Stimulated activated naive B cell treated with anti-CD40 and anti-IgM and Interleukin-4, amounts not matched to agents 10 μg/mL and 1 μg/mL and 100 μg/mL, for 72 hours (primary cell): ENCODE results near the gene TNK2.
A peak's percentile ranks its signal among the peaks of the same experiment; 100 is the strongest.
"Not testable (repeated sequence)": the region's sequence is repeated elsewhere in the genome, so short reads cannot be mapped to it uniquely, and the experiment has no call there.

ENCODE experiments used
- ATAC-seq, 2 donors: fragments of 150-1000 bp; cut with Tn5 transposase; replicated peaks; 2 replicates each; pipeline ENCODE4 v1.10.0; 2021; ENCODE audit warnings: moderate library complexity in 1 of 2
- DNase-seq: peaks from one replicate; pipeline ENCODE4 v3.0.0; 2021
- H3K27ac Mint-ChIP-seq: one replicate; pipeline ENCODE4 v1.8.0; 2022; ENCODE audit warnings: mild to moderate bottlenecking, mixed read lengths
- H3K27me3 Mint-ChIP-seq, 2 donors: one replicate each; pipeline ENCODE4 v1.8.0; 2022; ENCODE audit warnings: mixed read lengths in 2 of 2
- H3K36me3 Mint-ChIP-seq, 2 donors: one replicate each; pipeline ENCODE4 v1.8.0; 2022; ENCODE audit warnings: mixed read lengths in 2 of 2, mild to moderate bottlenecking in 1 of 2
- H3K4me1 Mint-ChIP-seq, 2 donors: one replicate each; pipeline ENCODE4 v1.8.0; 2022; ENCODE audit warnings: mixed read lengths in 2 of 2, mild to moderate bottlenecking in 1 of 2
- H3K4me3 Mint-ChIP-seq, 2 donors: one replicate each; pipeline ENCODE4 v1.8.0; 2022; ENCODE audit warnings: mild to moderate bottlenecking in 2 of 2, mixed read lengths in 2 of 2, moderate library complexity in 1 of 2
- H3K9me3 Mint-ChIP-seq, 2 donors: one replicate each; pipeline ENCODE4 v1.8.0; 2022; ENCODE audit warnings: mixed read lengths in 2 of 2, mild to moderate bottlenecking in 1 of 2

Gene TNK2

DNA sequence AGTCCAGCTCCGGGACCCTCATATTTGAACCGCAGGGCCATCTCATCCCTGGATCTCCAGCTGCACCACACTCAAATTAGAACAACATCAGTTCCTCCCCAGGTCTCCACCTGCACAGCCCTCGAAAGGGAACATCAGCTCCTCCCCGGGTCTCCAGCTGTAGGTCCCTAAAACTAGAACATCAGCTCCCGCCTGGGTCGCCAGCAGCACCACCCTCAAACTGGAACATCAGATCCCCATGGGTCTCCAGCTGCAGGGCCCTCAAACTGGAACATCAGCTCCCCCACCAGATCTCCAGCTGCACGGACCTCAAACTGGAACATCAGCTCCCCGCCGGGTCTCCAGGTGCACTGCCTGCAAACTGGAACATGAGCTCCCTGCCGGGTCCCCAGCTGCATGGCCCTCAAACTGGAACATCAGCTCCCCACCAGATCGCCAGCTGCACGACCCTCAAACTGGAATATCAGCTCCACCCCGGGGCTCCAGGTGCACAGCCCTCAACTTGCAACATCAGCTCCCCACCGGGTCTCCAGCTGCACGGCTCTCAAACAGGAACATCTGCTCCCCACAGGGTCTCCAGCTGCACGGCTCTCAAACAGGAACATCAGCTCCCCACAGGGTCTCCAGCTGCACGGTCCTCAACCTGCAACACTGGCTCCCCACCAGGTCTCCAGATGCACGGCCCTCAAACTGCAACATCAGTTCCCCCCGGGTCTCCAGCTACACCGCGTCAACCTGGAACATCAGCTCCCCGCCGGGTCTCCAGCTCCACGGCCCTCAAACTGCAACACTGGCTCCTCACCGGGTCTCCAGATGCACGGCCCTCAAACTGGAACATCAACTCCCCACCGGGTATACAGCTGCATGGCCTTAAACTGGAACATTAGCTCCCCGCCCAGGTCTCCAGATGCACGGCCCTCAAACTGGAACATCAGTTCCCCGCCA lies 31.4 kb upstream of the TNK2 start:
- peaks cover 4 to 18% of the 10 kb centered on the region in 2 donors for H3K4me1 Mint-ChIP-seq
- H3K36me3 Mint-ChIP-seq = peaks cover 52 to 62% of the 10 kb centered on the region in 2 donors
- not testable (repeated sequence) for H3K4me3 Mint-ChIP-seq, H3K27ac Mint-ChIP-seq, H3K27me3 Mint-ChIP-seq, DNase-seq, ATAC-seq, H3K9me3 Mint-ChIP-seq

DNA sequence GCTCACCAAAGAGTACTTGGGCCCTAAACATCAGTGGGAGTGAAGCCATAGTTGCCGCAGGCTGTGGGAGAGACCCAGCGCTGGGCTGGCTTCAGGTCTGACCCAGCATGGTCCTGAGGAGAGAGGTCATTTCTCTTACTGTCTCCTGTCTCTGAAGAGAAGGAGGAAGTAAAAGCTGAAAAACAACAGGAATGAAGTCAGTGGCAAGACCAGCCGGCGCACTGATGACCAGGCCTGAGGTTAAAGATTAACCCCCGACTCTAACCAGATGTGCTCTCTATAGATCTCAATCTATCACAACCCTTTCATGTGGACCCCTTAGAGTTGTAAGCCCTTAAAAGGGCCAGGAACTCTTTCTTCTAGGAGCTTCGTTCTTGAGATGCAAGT lies 24.7 kb upstream of the TNK2 start:
- not testable (repeated sequence) for H3K4me1 Mint-ChIP-seq, H3K27ac Mint-ChIP-seq, H3K27me3 Mint-ChIP-seq, ATAC-seq, H3K4me3 Mint-ChIP-seq, DNase-seq, H3K9me3 Mint-ChIP-seq
- peaks cover 13 to 28% of the 10 kb centered on the region in 2 donors for H3K36me3 Mint-ChIP-seq

DNA sequence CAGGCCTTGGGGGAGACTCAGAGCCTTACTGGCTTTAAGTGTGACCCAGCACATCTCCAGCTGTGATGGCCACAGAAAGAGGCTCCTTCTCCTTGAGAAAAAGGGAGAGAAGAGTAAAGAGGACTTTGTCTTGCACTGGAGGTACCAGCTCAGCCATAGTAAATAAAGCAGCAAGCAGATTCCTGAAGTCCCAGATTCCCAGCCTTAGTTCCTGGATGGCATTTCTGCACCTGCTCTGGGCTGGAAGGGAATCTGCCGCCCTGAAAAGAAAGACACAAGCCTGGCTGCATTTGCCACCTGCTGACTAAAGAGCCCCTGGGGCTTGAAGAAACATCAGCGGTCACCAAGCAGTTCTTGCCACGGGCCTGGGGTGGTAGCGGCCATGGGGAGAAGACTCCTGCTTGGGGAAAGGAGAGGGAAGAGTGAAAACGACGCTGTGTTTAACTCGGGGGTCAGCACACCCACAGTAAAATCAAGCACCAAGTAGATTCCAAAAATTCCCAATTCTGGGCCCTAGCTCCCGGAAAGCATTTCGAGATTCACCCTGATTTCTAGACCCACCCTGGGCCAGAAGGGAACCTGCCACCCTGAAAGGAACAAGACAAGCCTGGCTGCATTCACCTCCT lies 24.2 kb upstream of the TNK2 start:
- ATAC-seq (no peak), DNase-seq (no peak)
- Mint-ChIP-seq H3K9me3 (no peaks in the 10 kb centered on the region), H3K4me3 (no peak overlapping the region), H3K36me3 (peaks cover 8 to 23% of the 10 kb centered on the region in 2 donors), H3K4me1 (peaks cover 0 to 6% of the 10 kb centered on the region in 2 donors), H3K27me3 (no peaks in the 10 kb centered on the region), H3K27ac (no peak overlapping the region)

- H3K27ac Mint-ChIP-seq = no peak overlapping the region
- DNase-seq = no peak
- H3K36me3 Mint-ChIP-seq = peaks cover 7 to 23% of the 10 kb centered on the region in 2 donors
- no peaks in the 10 kb centered on the region for H3K9me3 Mint-ChIP-seq
- H3K4me1 Mint-ChIP-seq = peaks cover 0 to 6% of the 10 kb centered on the region in 2 donors
- ATAC-seq = no peak
- H3K27me3 Mint-ChIP-seq = no peaks in the 10 kb centered on the region
- H3K4me3 Mint-ChIP-seq = no peak overlapping the region
Observed at GRCh38 chr3:195931582-195932273, 23.4 kb upstream of the TNK2 start.

DNA sequence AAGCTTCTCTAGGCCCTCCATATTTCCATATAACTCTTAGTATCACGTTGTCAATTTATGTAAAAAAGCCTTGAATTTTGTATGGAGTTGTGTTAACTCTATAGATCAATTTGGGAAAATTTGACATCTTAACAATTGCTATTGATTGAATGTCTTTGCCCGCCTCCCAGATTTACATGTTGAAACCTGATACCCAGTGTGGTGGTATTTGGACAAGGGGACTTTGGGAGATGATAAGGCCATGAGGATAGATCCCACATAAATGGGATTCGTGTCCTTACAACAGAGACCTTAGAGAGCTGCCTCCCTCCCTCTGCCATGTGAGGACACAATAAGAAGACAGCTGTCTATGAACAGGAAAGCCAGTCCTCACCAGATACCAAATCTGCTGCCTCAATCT lies 21.1 kb upstream of the TNK2 start:
- no peaks in the 10 kb centered on the region for H3K27me3 Mint-ChIP-seq
- peaks cover 4 to 10% of the 10 kb centered on the region in 2 donors for H3K36me3 Mint-ChIP-seq
- H3K9me3 Mint-ChIP-seq = no peaks in the 10 kb centered on the region
- no peak overlapping the region for H3K4me3 Mint-ChIP-seq
- ATAC-seq (no peak), DNase-seq (no peak)
- no peak overlapping the region for H3K27ac Mint-ChIP-seq
- H3K4me1 Mint-ChIP-seq = no peaks in the 10 kb centered on the region

DNA sequence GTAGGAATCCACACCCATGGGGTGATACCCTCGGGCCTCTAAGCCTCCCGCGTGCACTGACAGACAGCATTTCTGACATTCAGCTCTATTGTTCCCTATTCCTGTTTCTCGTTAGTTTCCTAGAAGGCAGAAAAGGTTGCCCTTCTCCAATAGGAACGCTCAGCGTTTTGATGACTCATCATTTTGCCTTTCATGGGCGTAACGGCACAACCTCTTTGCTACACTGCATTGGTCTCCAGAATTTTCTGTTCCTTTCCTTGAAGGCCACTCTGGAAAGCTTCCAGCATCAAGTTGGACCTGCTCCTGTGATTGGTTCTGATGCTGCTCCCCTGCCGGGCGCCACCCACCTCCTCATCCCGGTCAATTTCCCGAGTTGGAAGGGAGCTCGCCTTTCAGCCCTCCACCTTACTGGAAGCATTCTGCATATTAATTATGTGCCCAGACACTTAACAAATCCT lies 13.0 kb upstream of the TNK2 start:
- DNase-seq (no peak), ATAC-seq (no peak)
- Mint-ChIP-seq H3K4me3 (no peak overlapping the region), H3K27me3 (peaks cover 4 to 14% of the 10 kb centered on the region in 2 donors), H3K27ac (no peak overlapping the region), H3K9me3 (no peaks in the 10 kb centered on the region), H3K36me3 (peaks cover 2 to 4% of the 10 kb centered on the region in 2 donors), H3K4me1 (no peaks in the 10 kb centered on the region)

GRCh38 chr3:195918176-195918575 lies 9.8 kb upstream of the TNK2 start:
- H3K4me1 Mint-ChIP-seq = peaks cover 8 to 12% of the 10 kb centered on the region in 2 donors
- DNase-seq = no peak
- no peak overlapping the region for H3K27ac Mint-ChIP-seq

GRCh38 chr3:195916991-195917390 lies 8.6 kb upstream of the TNK2 start:
- H3K36me3 Mint-ChIP-seq = no peaks in the 10 kb centered on the region
- peaks cover 5 to 18% of the 10 kb centered on the region in 2 donors for H3K27me3 Mint-ChIP-seq
- H3K4me3 Mint-ChIP-seq = no peak overlapping the region
- DNase-seq (no peak), ATAC-seq (no peak)
- H3K9me3 Mint-ChIP-seq = no peaks in the 10 kb centered on the region
- peaks cover 8 to 12% of the 10 kb centered on the region in 2 donors for H3K4me1 Mint-ChIP-seq
- H3K27ac Mint-ChIP-seq = no peak overlapping the region

More at GRCh38 chr3:195918176-195918575, 9.8 kb upstream of the TNK2 start:
- H3K9me3 Mint-ChIP-seq = no peaks in the 10 kb centered on the region
- peaks cover 5 to 18% of the 10 kb centered on the region in 2 donors for H3K27me3 Mint-ChIP-seq
- H3K4me3 Mint-ChIP-seq = no peak overlapping the region
- no peaks in the 10 kb centered on the region for H3K36me3 Mint-ChIP-seq
- no peak for ATAC-seq

DNA sequence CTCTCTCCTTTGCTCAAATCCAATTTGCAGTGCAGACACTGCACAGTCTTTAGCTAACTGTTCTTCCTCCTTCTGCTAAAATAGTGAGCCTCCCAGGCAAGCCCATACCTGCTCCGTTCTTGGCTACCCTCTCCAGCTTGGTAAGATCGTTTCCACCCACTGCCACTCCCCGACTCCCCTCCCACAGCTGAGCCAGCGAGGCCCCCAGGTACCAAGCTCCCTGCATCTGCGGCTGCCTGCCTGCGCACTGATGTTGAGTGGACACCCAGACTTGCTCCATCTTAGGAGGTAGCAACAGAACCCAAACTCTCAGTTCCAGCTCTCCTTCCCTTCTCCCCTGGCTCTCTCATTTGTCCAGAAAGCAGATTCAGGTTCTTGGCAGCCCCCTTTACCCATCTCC lies 7.9 kb upstream of the TNK2 start:
- Mint-ChIP-seq H3K4me1 (peaks cover 12 to 19% of the 10 kb centered on the region in 2 donors), H3K27ac (no peak overlapping the region), H3K36me3 (no peaks in the 10 kb centered on the region), H3K9me3 (no peaks in the 10 kb centered on the region), H3K4me3 (no peak overlapping the region), H3K27me3 (peaks cover 5 to 18% of the 10 kb centered on the region in 2 donors)
- ATAC-seq (no peak), DNase-seq (no peak)

GRCh38 chr3:195914648-195915473 lies 6.5 kb upstream of the TNK2 start:
- peak overlapping the region; percentile 89 for H3K27ac Mint-ChIP-seq
- peak; percentile 98 to 99 for ATAC-seq
- DNase-seq = peak; percentile 87
- H3K9me3 Mint-ChIP-seq = no peaks in the 10 kb centered on the region
- no peaks in the 10 kb centered on the region for H3K36me3 Mint-ChIP-seq
- H3K4me3 Mint-ChIP-seq = peak overlapping the region; percentile 18 to 20
- peaks cover 14 to 21% of the 10 kb centered on the region in 2 donors for H3K4me1 Mint-ChIP-seq
- H3K27me3 Mint-ChIP-seq = peaks cover 5 to 18% of the 10 kb centered on the region in 2 donors

DNA sequence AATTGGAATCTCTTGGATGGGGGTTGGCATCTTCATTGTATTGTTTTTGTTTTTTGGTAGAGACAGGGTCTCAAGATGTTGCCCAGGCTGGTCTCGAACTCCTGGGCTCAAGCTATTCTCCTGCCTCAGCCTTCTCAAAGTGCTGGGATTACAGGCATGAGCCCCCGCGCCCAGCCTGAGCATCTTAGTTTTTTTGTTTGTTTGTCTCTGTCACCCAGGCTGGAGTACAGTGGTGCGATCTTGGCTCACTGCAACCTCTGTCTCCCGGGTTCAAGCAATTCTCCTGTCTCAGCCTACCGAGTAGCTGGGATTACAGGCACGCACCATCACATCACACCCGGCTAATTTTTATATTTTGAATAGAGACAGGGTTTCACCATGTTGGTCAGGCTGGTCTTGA lies 5.8 kb upstream of the TNK2 start:
- DNase-seq, ATAC-seq, H3K36me3 Mint-ChIP-seq, H3K9me3 Mint-ChIP-seq, H3K4me3 Mint-ChIP-seq: not testable (repeated sequence)
- Mint-ChIP-seq H3K27me3 (peaks cover 5 to 18% of the 10 kb centered on the region in 2 donors), H3K27ac (peak overlapping the region; percentile 89), H3K4me1 (peaks cover 14 to 21% of the 10 kb centered on the region in 2 donors)

DNA sequence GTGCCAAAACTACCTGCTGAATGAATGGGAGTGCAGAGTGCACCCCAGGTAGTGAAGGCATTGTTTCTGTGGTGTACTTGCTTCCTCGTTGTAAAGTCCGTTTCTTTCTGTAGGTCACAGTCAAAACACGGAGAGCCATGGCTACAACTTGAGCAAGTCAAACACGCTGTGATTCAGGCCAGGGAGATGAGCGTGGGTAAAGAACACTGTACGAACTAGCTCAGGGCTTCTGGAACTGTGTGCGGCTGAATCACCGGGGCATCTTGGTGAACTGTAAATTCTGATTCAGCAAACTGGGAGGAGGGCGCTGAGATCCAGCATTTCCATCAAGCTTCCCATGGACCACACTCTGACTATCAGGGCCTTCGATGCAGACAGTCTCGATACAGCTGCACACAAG lies 5.0 kb upstream of the TNK2 start:
- H3K4me1 Mint-ChIP-seq = peaks cover 14 to 23% of the 10 kb centered on the region in 2 donors
- H3K27me3 Mint-ChIP-seq = peaks cover 5 to 18% of the 10 kb centered on the region in 2 donors
- DNase-seq (no peak), ATAC-seq (no peak)
- H3K36me3 Mint-ChIP-seq = no peaks in the 10 kb centered on the region
- H3K9me3 Mint-ChIP-seq = no peaks in the 10 kb centered on the region
- no peak overlapping the region for H3K4me3 Mint-ChIP-seq
- no peak overlapping the region for H3K27ac Mint-ChIP-seq

GRCh38 chr3:195911946-195912270 lies 3.6 kb upstream of the TNK2 start:
- DNase-seq (no peak), ATAC-seq (no peak)
- Mint-ChIP-seq H3K27ac (peak overlapping the region; percentile 54), H3K36me3 (no peaks in the 10 kb centered on the region), H3K4me1 (peaks cover 25 to 38% of the 10 kb centered on the region in 2 donors), H3K27me3 (peaks cover 5 to 10% of the 10 kb centered on the region in 2 donors), H3K4me3 (no peak overlapping the region), H3K9me3 (no peaks in the 10 kb centered on the region)
